CD14-positive monocyte (primary cell): ENCODE results near the gene ERBB4. TPM values are rescaled to one million over a fixed set of nuclear protein-coding genes. Genes with fewer than 3 reads are reported as not detected.

Source experiments
- DNase-seq, 3 donors: peaks; one replicate each; pipeline ENCODE4 v3.0.0-alpha.2; 2011 to 2022
- H2AFZ ChIP-seq: 2 replicates; pipeline ENCODE4 v1.6.0; 2012; ENCODE audit warnings: mild to moderate bottlenecking, low read depth, low read length, inconsistent platforms; ENCODE audit not compliant: insufficient read depth, poor library complexity, severe bottlenecking
- H3K27ac ChIP-seq, 2 donors: 1 replicate in 1 of 2; 2 replicates in 1 of 2; pipeline ENCODE4 v1.5.1; 2012 to 2013; ENCODE audit warnings: low read length in 2 of 2, control low read depth in 1 of 2, inconsistent platforms in 1 of 2, low read depth in 1 of 2, mild to moderate bottlenecking in 1 of 2
- H3K27me3 ChIP-seq, 2 donors: one replicate each; pipeline versions ENCODE4 v1.6.0 to v1.6.1; 2011 to 2013; ENCODE audit warnings: low read length in 2 of 2; ENCODE audit not compliant: control insufficient read depth in 2 of 2, insufficient read depth in 2 of 2
- H3K36me3 ChIP-seq, 2 donors: replicated peaks in 1 of 2; 1 replicate in 1 of 2; 2 replicates in 1 of 2; pipeline versions ENCODE4 v1.5.1 to v1.6.1; 2012 to 2013; ENCODE audit warnings: low read length in 2 of 2, control low read depth in 1 of 2, inconsistent platforms in 1 of 2, mild to moderate bottlenecking in 1 of 2; ENCODE audit not compliant: insufficient read depth in 2 of 2, control insufficient read depth in 1 of 2
- H3K4me1 ChIP-seq, 2 donors: 1 replicate in 1 of 2; 2 replicates in 1 of 2; pipeline versions ENCODE4 v1.5.1 to v1.6.1; 2012 to 2013; ENCODE audit warnings: low read length in 2 of 2, control low read depth in 1 of 2, inconsistent platforms in 1 of 2, mild to moderate bottlenecking in 1 of 2, moderate library complexity in 1 of 2; ENCODE audit not compliant: insufficient read depth in 2 of 2, control insufficient read depth in 1 of 2
- H3K4me2 ChIP-seq: replicated peaks from 2 replicates; pipeline ENCODE3; 2012; ENCODE audit warnings: low read length, moderate library complexity, mild to moderate bottlenecking; ENCODE audit not compliant: poor library complexity, severe bottlenecking; ENCODE audit errors: extremely low read depth
- H3K4me3 ChIP-seq, 3 experiments: fragments of 200-600 bp in 1 of 3; sonication (generic) in 1 of 3; replicated peaks in 1 of 3; 1 replicate in 2 of 3; 2 replicates in 1 of 3; pipeline ENCODE4 v1.5.1; 2011 to 2013; ENCODE audit warnings: low read length in 3 of 3, mild to moderate bottlenecking in 3 of 3, control low read depth in 2 of 3, low read depth in 2 of 3, inconsistent platforms in 1 of 3, moderate library complexity in 1 of 3
- H3K79me2 ChIP-seq: 2 replicates; pipeline ENCODE4 v1.6.0; 2012; ENCODE audit warnings: mild to moderate bottlenecking, control low read depth, inconsistent platforms, low read length, moderate library complexity; ENCODE audit not compliant: insufficient read depth
- H3K9ac ChIP-seq: 2 replicates; pipeline ENCODE4 v1.6.0; 2017; ENCODE audit warnings: low read length, mild to moderate bottlenecking; ENCODE audit not compliant: insufficient read depth, poor library complexity, severe bottlenecking
- H3K9me3 ChIP-seq, 2 donors: replicated peaks in 1 of 2; 1 replicate in 1 of 2; 2 replicates in 1 of 2; pipeline versions ENCODE4 v1.5.1 to v1.6.1; 2012 to 2013; ENCODE audit warnings: low read length in 2 of 2, control low read depth in 1 of 2; ENCODE audit not compliant: control insufficient read depth in 1 of 2, insufficient read depth in 1 of 2
- H4K20me1 ChIP-seq: 2 replicates; pipeline ENCODE4 v1.6.0; 2012; ENCODE audit warnings: mild to moderate bottlenecking, low read length, control low read depth, moderate library complexity; ENCODE audit not compliant: insufficient read depth
- H3K27ac Mint-ChIP-seq, 7 donors: one replicate each; pipeline ENCODE4 v1.8.0; 2020; ENCODE audit warnings: mild to moderate bottlenecking in 7 of 7, mixed read lengths in 7 of 7, moderate library complexity in 6 of 7, inconsistent platforms in 2 of 7
- H3K27me3 Mint-ChIP-seq, 3 donors: one replicate each; pipeline ENCODE4 v1.8.0; 2021 to 2022; ENCODE audit warnings: low read depth in 3 of 3, mild to moderate bottlenecking in 3 of 3, mixed read lengths in 3 of 3, moderate library complexity in 3 of 3, inconsistent platforms in 1 of 3
- H3K36me3 Mint-ChIP-seq, 2 donors: one replicate each; pipeline ENCODE4 v1.8.0; 2020; ENCODE audit warnings: mixed read lengths in 2 of 2, inconsistent platforms in 1 of 2, mild to moderate bottlenecking in 1 of 2
- H3K4me1 Mint-ChIP-seq: one replicate; pipeline ENCODE4 v1.8.0; 2020; ENCODE audit warnings: mild to moderate bottlenecking, mixed read lengths
- H3K4me3 Mint-ChIP-seq, 2 donors: one replicate each; pipeline ENCODE4 v1.8.0; 2020; ENCODE audit warnings: mild to moderate bottlenecking in 2 of 2, mixed read lengths in 2 of 2, moderate library complexity in 1 of 2
- H3K9me3 Mint-ChIP-seq, 7 donors: one replicate each; pipeline ENCODE4 v1.8.0; 2020 to 2022; ENCODE audit warnings: mixed read lengths in 7 of 7, mild to moderate bottlenecking in 6 of 7, moderate library complexity in 6 of 7, inconsistent platforms in 2 of 7
- WGBS: methylation state at CpG from one replicate; pipeline ENCODE4 v1.1.5; 2013; ENCODE audit warnings: missing lambda C conversion rate; ENCODE audit not compliant: insufficient coverage; 5-methylcytosine and 5-hydroxymethylcytosine counted together
- intact Hi-C, 2 donors: fragments of 100-400 bp; cut with micrococcal nuclease; formaldehyde crosslinking; loops; one replicate each; pipeline versions ENCODE4 v1.15.0 to v1.15.1; 2023
- polyA plus RNA-seq, 3 donors: library from polyadenylated mRNA; depleted of rRNA in 1 of 3; unstranded in 2 of 3; stranded (reverse) in 1 of 3; fragments of 300-500 nt in 2 of 3; fragments of >200 nt in 1 of 3; fragmentation: Illumina TruSeq in 2 of 3; gene quantifications; 1 replicate in 2 of 3; 2 replicates in 1 of 3; pipeline ENCODE4 v1.2.3, GENCODE V29; 2012 to 2021
- TF ChIP-seq, protein P1 (sequence below): fragments of 200-600 bp; IDR thresholded peaks from one replicate; pipeline ENCODE4 v1.8.0; 2022; ENCODE audit warnings: antibody characterized with exemption, mild to moderate bottlenecking

Gene ERBB4
- polyA plus RNA-seq, 3 donors, result not detected

- TF ChIP-seq, protein P1, sequence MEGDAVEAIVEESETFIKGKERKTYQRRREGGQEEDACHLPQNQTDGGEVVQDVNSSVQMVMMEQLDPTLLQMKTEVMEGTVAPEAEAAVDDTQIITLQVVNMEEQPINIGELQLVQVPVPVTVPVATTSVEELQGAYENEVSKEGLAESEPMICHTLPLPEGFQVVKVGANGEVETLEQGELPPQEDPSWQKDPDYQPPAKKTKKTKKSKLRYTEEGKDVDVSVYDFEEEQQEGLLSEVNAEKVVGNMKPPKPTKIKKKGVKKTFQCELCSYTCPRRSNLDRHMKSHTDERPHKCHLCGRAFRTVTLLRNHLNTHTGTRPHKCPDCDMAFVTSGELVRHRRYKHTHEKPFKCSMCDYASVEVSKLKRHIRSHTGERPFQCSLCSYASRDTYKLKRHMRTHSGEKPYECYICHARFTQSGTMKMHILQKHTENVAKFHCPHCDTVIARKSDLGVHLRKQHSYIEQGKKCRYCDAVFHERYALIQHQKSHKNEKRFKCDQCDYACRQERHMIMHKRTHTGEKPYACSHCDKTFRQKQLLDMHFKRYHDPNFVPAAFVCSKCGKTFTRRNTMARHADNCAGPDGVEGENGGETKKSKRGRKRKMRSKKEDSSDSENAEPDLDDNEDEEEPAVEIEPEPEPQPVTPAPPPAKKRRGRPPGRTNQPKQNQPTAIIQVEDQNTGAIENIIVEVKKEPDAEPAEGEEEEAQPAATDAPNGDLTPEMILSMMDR, result no peak
- H3K4me3 ChIP-seq, result no peak overlapping the region
- no peaks in the 10 kb centered on the region for H3K27me3 ChIP-seq
- Mint-ChIP-seq H3K27ac (no peak overlapping the region), H3K9me3 (peaks cover 0 to 2% (median 0%) of the 10 kb centered on the region in 7 donors), H3K4me3 (no peak overlapping the region), H3K36me3 (no peaks in the 10 kb centered on the region), H3K4me1 (peaks cover 5% of the 10 kb centered on the region), H3K27me3 (peaks cover 0 to 2% (median 2%) of the 10 kb centered on the region in 3 donors)
- no peaks in the 10 kb centered on the region for H3K4me1 ChIP-seq
- no peak overlapping the region for H2AFZ ChIP-seq
- H3K27ac ChIP-seq, result no peak overlapping the region
- no peaks in the 10 kb centered on the region for H4K20me1 ChIP-seq
- no peak for DNase-seq
- no peaks in the 10 kb centered on the region for H3K36me3 ChIP-seq
- H3K79me2 ChIP-seq, result no peaks in the 10 kb centered on the region
- no CpG with 5 or more reads among the region's 3 CpGs for WGBS
- H3K9me3 ChIP-seq, result no peaks in the 10 kb centered on the region
- no peak overlapping the region for H3K9ac ChIP-seq
- intact Hi-C loops, result no loop called here
- no peak overlapping the region for H3K4me2 ChIP-seq
Observed at GRCh38 chr2:211737282-211737681, 801.3 kb downstream of the ERBB4 start.

GRCh38 chr2:211730215-211730614 lies 808.4 kb downstream of the ERBB4 start:
- Histone ChIP-seq H2AFZ (no peak overlapping the region), H3K27me3 (no peaks in the 10 kb centered on the region), H3K27ac (no peak overlapping the region), H3K79me2 (no peaks in the 10 kb centered on the region), H3K9me3 (no peaks in the 10 kb centered on the region), H3K36me3 (no peaks in the 10 kb centered on the region), H3K4me3 (no peak overlapping the region), H3K4me2 (no peak overlapping the region), H3K9ac (no peak overlapping the region), H4K20me1 (no peaks in the 10 kb centered on the region), H3K4me1 (no peaks in the 10 kb centered on the region)
- Mint-ChIP-seq H3K27me3 (peaks cover 0 to 2% (median 2%) of the 10 kb centered on the region in 3 donors), H3K4me3 (no peak overlapping the region), H3K4me1 (no peaks in the 10 kb centered on the region), H3K9me3 (peaks cover 0 to 2% (median 0%) of the 10 kb centered on the region in 7 donors), H3K27ac (no peak overlapping the region), H3K36me3 (no peaks in the 10 kb centered on the region)
- 70% methylated on average over 2 of the region's 2 CpGs for WGBS
- DNase-seq, result no peak
- intact Hi-C loops, result no loop called here
- TF ChIP-seq, protein P1, result no peak
